ENCODE measurements around the gene KRT33A.

Gene KRT33A

DNA sequence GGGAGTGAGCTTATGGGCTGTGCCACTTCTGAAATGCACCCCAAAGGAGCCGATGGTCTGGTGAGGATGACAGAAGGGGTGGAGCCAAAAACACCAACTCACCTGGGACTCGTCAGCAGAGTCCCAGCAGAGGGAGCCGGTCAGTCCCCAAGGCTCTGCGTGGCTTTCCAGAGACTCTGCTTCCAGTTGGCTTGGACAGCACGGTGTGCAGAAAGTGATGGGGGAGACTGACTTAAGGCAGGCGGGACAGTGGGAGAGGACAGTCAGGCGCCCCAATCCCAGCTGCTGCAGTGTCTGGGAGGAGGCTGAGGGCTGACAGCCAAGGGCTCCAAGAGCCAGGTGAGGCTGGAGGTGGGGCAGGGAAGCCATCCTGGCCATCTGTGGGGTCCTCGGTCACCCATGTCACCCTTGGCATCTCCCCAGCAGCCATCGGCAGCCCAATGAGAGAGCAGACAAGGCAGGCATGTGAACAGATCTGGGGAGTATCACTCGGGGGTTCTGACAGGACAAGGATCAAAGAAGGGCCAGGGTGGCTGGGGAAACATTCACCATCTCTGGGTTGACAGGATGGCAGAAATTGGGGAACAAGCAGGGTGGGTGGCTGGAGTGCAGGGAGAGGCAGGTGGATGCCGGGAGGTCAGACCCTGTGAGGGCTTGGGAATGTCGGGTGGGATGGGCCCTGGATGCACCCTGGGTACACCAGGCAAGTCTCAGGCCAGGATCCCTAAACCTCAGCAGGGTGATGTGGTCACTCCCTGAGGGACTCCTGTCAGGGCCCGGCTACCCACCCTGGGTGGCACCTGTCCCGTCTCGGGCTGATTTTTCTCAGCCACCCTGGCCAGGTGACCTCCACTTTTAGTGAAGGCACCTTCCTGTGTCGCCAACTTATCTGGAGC, 26.2 kb downstream of the KRT33A start:
- DNase-seq (ENCODE audit: low read depth): no peak
- no peak for TF ChIP-seq CTCF (IDR thresholded peaks at IDR 0.05; ENCODE audit: low read depth, low read length)
- no peak overlapping the region for H3K4me3 ChIP-seq (ENCODE audit: low read depth, low read length)

GRCh38 chr17:41322903-41323895, 27.4 kb downstream of the KRT33A start:
- no peak for DNase-seq (ENCODE audit: low read depth)
- TF ChIP-seq, protein P1, sequence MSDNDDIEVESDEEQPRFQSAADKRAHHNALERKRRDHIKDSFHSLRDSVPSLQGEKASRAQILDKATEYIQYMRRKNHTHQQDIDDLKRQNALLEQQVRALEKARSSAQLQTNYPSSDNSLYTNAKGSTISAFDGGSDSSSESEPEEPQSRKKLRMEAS (IDR thresholded peaks at IDR 0.05; ENCODE audit: low read depth, low read length): no peak
- TF ChIP-seq POLR2A (IDR thresholded peaks at IDR 0.05; ENCODE audit: extremely low read depth, insufficient read length): no peak
- no peak for TF ChIP-seq MYC (IDR thresholded peaks at IDR 0.05; ENCODE audit: low read depth, low read length)
- TF ChIP-seq CTCF (IDR thresholded peaks at IDR 0.05; ENCODE audit: low read depth, low read length): no peak
- no peak overlapping the region for H3K4me3 ChIP-seq (ENCODE audit: low read depth, low read length)

GRCh38 chr17:41322094-41322902, 28.3 kb downstream of the KRT33A start:
- no peak overlapping the region for H3K4me3 ChIP-seq (ENCODE audit: low read depth, low read length)
- TF ChIP-seq MYC (IDR thresholded peaks at IDR 0.05; ENCODE audit: low read depth, low read length) (no peak), CTCF (IDR thresholded peaks at IDR 0.05; ENCODE audit: low read depth, low read length) (peak; percentile 62), POLR2A (IDR thresholded peaks at IDR 0.05; ENCODE audit: extremely low read depth, insufficient read length) (no peak)
- TF ChIP-seq, protein P1 (IDR thresholded peaks at IDR 0.05; ENCODE audit: low read depth, low read length): no peak
- DNase-seq (ENCODE audit: low read depth): peak; percentile 39

DNA sequence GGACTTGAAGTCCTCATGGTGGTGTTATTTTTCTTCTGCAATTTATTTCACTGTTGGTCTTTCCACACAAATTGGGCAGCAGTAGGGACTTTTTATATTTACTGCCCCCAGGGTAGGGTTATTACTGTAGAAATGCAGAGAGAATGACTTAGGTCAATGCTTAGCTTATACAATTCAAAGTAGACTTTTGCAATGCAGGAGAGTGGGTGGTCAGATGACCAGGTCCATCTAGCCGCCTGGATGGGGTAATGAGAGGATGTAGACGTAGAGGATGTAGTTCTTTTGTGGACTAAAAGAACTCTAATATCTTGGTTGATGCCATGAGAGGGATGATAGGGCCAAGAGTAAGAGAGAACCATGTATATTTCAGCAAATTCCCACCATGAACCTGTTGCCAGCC, 32.4 kb downstream of the KRT33A start:
- no peak for TF ChIP-seq MYC (IDR thresholded peaks at IDR 0.05; ENCODE audit: low read depth, low read length)
- no peak for TF ChIP-seq CTCF (IDR thresholded peaks at IDR 0.05; ENCODE audit: low read depth, low read length)
- no peak for TF ChIP-seq POLR2A (IDR thresholded peaks at IDR 0.05; ENCODE audit: extremely low read depth, insufficient read length)
- TF ChIP-seq, protein P1 (IDR thresholded peaks at IDR 0.05; ENCODE audit: low read depth, low read length): no peak
- no peak overlapping the region for H3K4me3 ChIP-seq (ENCODE audit: low read depth, low read length)
- no peak for DNase-seq (ENCODE audit: low read depth)

DNA sequence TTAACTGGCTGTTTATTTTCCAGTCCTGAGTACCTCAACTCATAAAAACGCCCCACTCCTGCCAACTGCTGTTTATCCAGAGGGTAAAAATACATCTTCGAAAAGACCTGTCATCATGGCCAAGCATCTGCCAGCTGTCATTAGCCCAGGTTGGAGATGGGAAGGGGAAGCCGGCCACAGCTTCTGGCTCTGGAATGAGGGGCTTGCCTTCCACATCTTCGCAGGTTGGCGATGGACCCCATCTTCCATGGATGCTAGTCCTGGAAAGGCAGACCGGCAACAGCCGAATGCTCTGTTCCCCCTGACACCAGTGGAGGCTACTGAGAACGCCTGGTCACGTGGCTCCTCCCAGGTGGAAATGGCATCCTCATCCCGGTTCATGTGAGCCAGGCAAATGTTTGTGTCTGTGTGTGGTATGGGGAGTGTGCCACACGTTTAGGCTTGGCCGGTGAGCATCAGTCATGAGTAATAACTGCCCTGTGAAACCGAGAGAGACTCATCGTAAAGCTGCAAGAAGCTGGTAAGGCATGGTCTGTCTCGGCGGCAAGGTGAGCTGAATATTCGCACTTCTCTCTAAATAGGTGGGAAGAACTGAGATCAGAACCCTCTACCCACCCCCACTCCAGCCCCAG, 34.7 kb downstream of the KRT33A start:
- TF ChIP-seq CTCF (IDR thresholded peaks at IDR 0.05; ENCODE audit: low read depth, low read length) (no peak), MYC (IDR thresholded peaks at IDR 0.05; ENCODE audit: low read depth, low read length) (no peak), POLR2A (IDR thresholded peaks at IDR 0.05; ENCODE audit: extremely low read depth, insufficient read length) (no peak)
- TF ChIP-seq, protein P1 (IDR thresholded peaks at IDR 0.05; ENCODE audit: low read depth, low read length): no peak
- no peak overlapping the region for H3K4me3 ChIP-seq (ENCODE audit: low read depth, low read length)
- DNase-seq (ENCODE audit: low read depth): no peak
